K562 (cell line): ENCODE results near the gene ABCC5. TPM values are rescaled to one million over a fixed set of nuclear protein-coding genes. Genes with fewer than 3 reads are reported as not detected.

Source experiments
- ATAC-seq: fragments of 200-7000 bp; cut with Tn5 transposase; 3 replicates; pipeline ENCODE4 v1.9.1; 2020; ENCODE audit warnings: moderate library complexity
- BruUV-seq: library from RNA; stranded (reverse); fragments of 400-500 nt; replicated peaks from 2 replicates; lab custom pipeline; 2021; lab: Mats Ljungman, UMichigan
- CTCF ChIA-PET: fragments of 300-600 bp; formaldehyde crosslinking; extraction: SDS; loops from one replicate; lab custom pipeline; 2021; ENCODE audit warnings: low intra/inter-chr PET ratio; lab: Yijun Ruan, JAX
- POLR2A ChIA-PET: fragments of 300-600, 350-650 bp; sonication (Branson Sonifier 250); formaldehyde crosslinking; extraction: SDS; loops from one replicate; lab custom pipeline; 2021; ENCODE audit warnings: antibody characterized with exemption, inconsistent platforms; lab: Yijun Ruan, JAX
- DNase-seq, 4 experiments: peaks; one replicate each; pipeline versions ENCODE4 v3.0.0 to v3.0.0-alpha.2; 2011 to 2018; ENCODE audit warnings: low spot score in 3 of 4, mixed read lengths in 3 of 4; ENCODE audit errors: extremely low read depth in 1 of 4
- FAIRE-seq: peaks from 2 replicates; lab custom pipeline; 2011; peaks lifted over from hg19 to GRCh38; lab: Jason Lieb, UNC
- H2AFZ ChIP-seq: 2 replicates; pipeline ENCODE4 v1.6.0; 2011; ENCODE audit warnings: low read depth, low read length, control low read depth, inconsistent platforms
- H3K27ac ChIP-seq: fragments of 200-600 bp; 3 replicates; pipeline ENCODE4 v1.8.0; 2011; ENCODE audit warnings: low read depth, mild to moderate bottlenecking, control low read depth, inconsistent platforms, low read length, moderate library complexity, mixed read lengths; ENCODE audit errors: extremely low read depth
- H3K27me3 ChIP-seq, 2 experiments: fragments of 300-600 bp in 1 of 2; 2 replicates in 1 of 2; 3 replicates in 1 of 2; pipeline versions ENCODE4 v1.6.0 to v1.8.0; 2011; ENCODE audit warnings: inconsistent platforms in 2 of 2, low read length in 2 of 2, mild to moderate bottlenecking in 1 of 2, mixed read lengths in 1 of 2, moderate library complexity in 1 of 2; ENCODE audit not compliant: control insufficient read depth in 2 of 2, insufficient read depth in 2 of 2
- H3K36me3 ChIP-seq: fragments of 300-600 bp; 3 replicates; pipeline ENCODE4 v1.8.0; 2011; ENCODE audit warnings: mild to moderate bottlenecking, low read length, inconsistent platforms; ENCODE audit not compliant: control insufficient read depth, insufficient read depth
- H3K4me1 ChIP-seq, 2 experiments: fragments of 200-600 bp in 1 of 2; replicated peaks in 1 of 2; 2 replicates in 1 of 2; 3 replicates in 1 of 2; pipeline versions ENCODE4 v1.5.1 to v1.8.0; 2011; ENCODE audit warnings: inconsistent platforms in 2 of 2, low read length in 2 of 2, mild to moderate bottlenecking in 1 of 2, mixed read lengths in 1 of 2, moderate library complexity in 1 of 2; ENCODE audit not compliant: control insufficient read depth in 2 of 2, insufficient read depth in 2 of 2
- H3K4me2 ChIP-seq: 2 replicates; pipeline ENCODE4 v1.6.1; 2011; ENCODE audit warnings: low read length, control low read depth, inconsistent platforms, mixed read lengths; ENCODE audit not compliant: insufficient read depth
- H3K4me3 ChIP-seq: fragments of 200-600 bp; sonication (generic), shearing (Covaris generic); 2 replicates; pipeline ENCODE4 v1.5.1; 2016; ENCODE audit warnings: control low read depth, inconsistent platforms
- H3K79me2 ChIP-seq: fragments of 200-600 bp; 3 replicates; pipeline ENCODE4 v1.8.0; 2011; ENCODE audit warnings: low read length, inconsistent platforms; ENCODE audit not compliant: control insufficient read depth, insufficient read depth
- H3K9ac ChIP-seq, 2 experiments: 2 replicates each; pipeline versions ENCODE4 v1.6.0 to v1.6.1; 2011; ENCODE audit warnings: low read depth in 2 of 2, low read length in 2 of 2, control low read depth in 1 of 2, inconsistent platforms in 1 of 2, mild to moderate bottlenecking in 1 of 2, mixed read lengths in 1 of 2; ENCODE audit not compliant: insufficient read depth in 1 of 2
- H3K9me1 ChIP-seq: one replicate; pipeline ENCODE4 v1.6.0; 2011; ENCODE audit warnings: inconsistent platforms, mild to moderate bottlenecking, low read length, moderate library complexity; ENCODE audit not compliant: control insufficient read depth, insufficient read depth
- H3K9me3 ChIP-seq: replicated peaks from 2 replicates; pipeline ENCODE4 v1.5.1; 2011; ENCODE audit warnings: low read depth, low read length, inconsistent platforms; ENCODE audit not compliant: control insufficient read depth, insufficient read depth
- H4K20me1 ChIP-seq: replicated peaks from 2 replicates; pipeline ENCODE4 v1.6.1; 2011; ENCODE audit warnings: low read length, inconsistent platforms, mixed read lengths; ENCODE audit not compliant: control insufficient read depth, insufficient read depth
- GABPA ChIP-seq: fragments of 200-800 bp; sonication (Bioruptor generic); conservative IDR thresholded peaks from 2 replicates; pipeline ENCODE4 v1.6.1; 2016; ENCODE audit warnings: low read depth, missing genetic modification characterization, missing compliant biosample characterization
- GTF2A2 ChIP-seq: IDR thresholded peaks from 2 replicates; pipeline ENCODE4 v1.6.1; 2016; ENCODE audit warnings: mild to moderate bottlenecking, missing genetic modification characterization, missing compliant biosample characterization
- HDGF ChIP-seq: fragments of 450-650 bp; IDR thresholded peaks from 2 replicates; pipeline ENCODE4 v1.6.1; 2016
- MTA1 ChIP-seq: fragments of 450-650 bp; IDR thresholded peaks from 2 replicates; pipeline ENCODE4 v1.6.1; 2017; ENCODE audit warnings: borderline replicate concordance
- MYNN ChIP-seq, 2 experiments: sonication (generic); formaldehyde crosslinking in 1 of 2; IDR thresholded peaks; 2 replicates each; pipeline versions ENCODE4 v1.5.0 to v1.6.1; 2016 to 2020; ENCODE audit warnings: antibody characterized with exemption in 1 of 2, missing genetic modification reagents in 1 of 2
- PHF21A ChIP-seq: fragments of 450-650 bp; IDR thresholded peaks from 2 replicates; pipeline ENCODE4 v1.6.1; 2017; ENCODE audit warnings: low read depth, borderline replicate concordance
- RBM14 ChIP-seq: fragments of 200-400 bp; formaldehyde crosslinking; IDR thresholded peaks from 2 replicates; pipeline ENCODE4 v1.6.1; 2018; ENCODE audit warnings: low read depth, mild to moderate bottlenecking, low read length, moderate library complexity, borderline replicate concordance; ENCODE audit not compliant: insufficient read depth
- TGIF2 ChIP-seq: sonication (generic); formaldehyde crosslinking; IDR thresholded peaks from 2 replicates; pipeline ENCODE4 v1.8.1; 2022; ENCODE audit warnings: mild to moderate bottlenecking, missing genetic modification reagents, moderate library complexity
- THRAP3 ChIP-seq: fragments of 450-650 bp; IDR thresholded peaks from 2 replicates; pipeline ENCODE4 v1.6.1; 2016; ENCODE audit warnings: mild to moderate bottlenecking, inconsistent platforms, borderline replicate concordance
- ZNF12 ChIP-seq: sonication (generic); formaldehyde crosslinking; IDR thresholded peaks from 2 replicates; pipeline ENCODE4 v1.4.0; 2020; ENCODE audit warnings: mild to moderate bottlenecking, missing genetic modification reagents
- ZZZ3 ChIP-seq: fragments of 450-650 bp; IDR thresholded peaks from 2 replicates; pipeline ENCODE4 v1.6.1; 2016; ENCODE audit warnings: antibody characterized with exemption, mild to moderate bottlenecking, moderate library complexity
- WGBS: fragments of 100-300 bp; shearing (Covaris generic); methylation state at CpG from one replicate; pipeline ENCODE4 v1.1.6; 2016; ENCODE audit warnings: low coverage, mixed read lengths; ENCODE audit not compliant: insufficient coverage; ENCODE audit errors: missing lambda C conversion rate; 5-methylcytosine and 5-hydroxymethylcytosine counted together
- in situ Hi-C: fragments of 300-500 bp; cut with MboI; formaldehyde crosslinking; loops from 4 replicates; pipeline ENCODE4 v1.15.0; 2018; ENCODE audit warnings: inconsistent platforms, mixed read lengths
- intact Hi-C: fragments of 100-400 bp; cut with micrococcal nuclease; formaldehyde crosslinking; loops from 2 replicates; pipeline ENCODE4 v1.14.2; 2022
- polyA plus RNA-seq, 8 experiments: library from polyadenylated mRNA; depleted of rRNA in 4 of 8; stranded (reverse) in 5 of 8; unstranded in 3 of 8; fragments of >200 nt; fragmentation: Nextera tagmentation in 2 of 8; fragmentation: Illumina TruSeq in 1 of 8; extraction: Ambion mirVana in 2 of 8; extraction: Trizol in 1 of 8; gene quantifications; 2 replicates each; pipeline versions ENCODE4 v1.2.1 to v1.2.3, GENCODE V29; 2011 to 2014; ENCODE audit warnings: inconsistent platforms in 1 of 8, missing spikeins in 1 of 8
- total RNA-seq, 7 experiments: library from RNA; depleted of rRNA in 6 of 7; stranded (reverse); fragments of >200 nt in 6 of 7; fragmentation: Illumina TruSeq in 2 of 7; extraction: Trizol in 2 of 7; gene quantifications; 2 replicates each; pipeline versions ENCODE4 v1.2.1 to v1.2.3, GENCODE V29; 2011 to 2021; ENCODE audit warnings: low replicate concordance in 1 of 7
- TF ChIP-seq, protein P1 (sequence below): sonication (generic); formaldehyde crosslinking; IDR thresholded peaks from 2 replicates; pipeline ENCODE4 v1.8.0; 2022; ENCODE audit warnings: mild to moderate bottlenecking, low read depth, missing genetic modification reagents
- TF ChIP-seq, protein P2 (sequence below): IDR thresholded peaks from 2 replicates; pipeline ENCODE4 v1.6.1; 2011; ENCODE audit warnings: borderline replicate concordance, low read depth, mild to moderate bottlenecking, moderate library complexity, low read length; ENCODE audit not compliant: insufficient read depth, poor library complexity, severe bottlenecking
- TF ChIP-seq, protein P3 (sequence below): fragments of 250-450 bp; sonication (Bioruptor Pico); IDR thresholded peaks from 2 replicates; pipeline ENCODE4 v1.6.1; 2021; ENCODE audit warnings: mild to moderate bottlenecking

The ABCC5 gene
- total and polyA plus RNA-seq, 9 of the 15 experiments (the other 6 are each of a cell fraction or from before 2014, with no cell fraction given), result 22.0 to 53.0 (median 41.9) TPM

DNA sequence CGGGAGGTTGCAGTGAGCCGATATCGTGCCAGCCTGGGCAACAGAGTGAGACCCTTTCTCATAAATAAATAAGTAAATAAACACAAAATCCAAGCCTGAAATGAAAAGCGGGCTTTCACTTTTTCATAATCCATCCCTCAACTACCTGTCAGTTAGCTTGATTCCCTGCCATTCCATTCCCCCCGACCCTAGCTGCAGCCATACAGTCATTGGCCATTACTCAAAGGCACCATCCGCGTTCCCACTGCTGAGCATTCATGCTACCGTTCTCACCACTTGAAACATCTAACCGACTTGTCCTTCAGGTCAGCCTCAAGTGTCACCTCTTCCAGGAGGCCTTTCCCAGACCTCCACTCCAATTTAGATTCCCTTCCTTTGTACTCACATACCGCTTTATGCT is 131.9 kb downstream of the ABCC5 start (continued):
- TF ChIP-seq MYNN (IDR thresholded peaks at IDR 0.05) (no peak), MYNN (CRISPR knock-in tag; IDR thresholded peaks at IDR 0.05) (no peak)

DNA sequence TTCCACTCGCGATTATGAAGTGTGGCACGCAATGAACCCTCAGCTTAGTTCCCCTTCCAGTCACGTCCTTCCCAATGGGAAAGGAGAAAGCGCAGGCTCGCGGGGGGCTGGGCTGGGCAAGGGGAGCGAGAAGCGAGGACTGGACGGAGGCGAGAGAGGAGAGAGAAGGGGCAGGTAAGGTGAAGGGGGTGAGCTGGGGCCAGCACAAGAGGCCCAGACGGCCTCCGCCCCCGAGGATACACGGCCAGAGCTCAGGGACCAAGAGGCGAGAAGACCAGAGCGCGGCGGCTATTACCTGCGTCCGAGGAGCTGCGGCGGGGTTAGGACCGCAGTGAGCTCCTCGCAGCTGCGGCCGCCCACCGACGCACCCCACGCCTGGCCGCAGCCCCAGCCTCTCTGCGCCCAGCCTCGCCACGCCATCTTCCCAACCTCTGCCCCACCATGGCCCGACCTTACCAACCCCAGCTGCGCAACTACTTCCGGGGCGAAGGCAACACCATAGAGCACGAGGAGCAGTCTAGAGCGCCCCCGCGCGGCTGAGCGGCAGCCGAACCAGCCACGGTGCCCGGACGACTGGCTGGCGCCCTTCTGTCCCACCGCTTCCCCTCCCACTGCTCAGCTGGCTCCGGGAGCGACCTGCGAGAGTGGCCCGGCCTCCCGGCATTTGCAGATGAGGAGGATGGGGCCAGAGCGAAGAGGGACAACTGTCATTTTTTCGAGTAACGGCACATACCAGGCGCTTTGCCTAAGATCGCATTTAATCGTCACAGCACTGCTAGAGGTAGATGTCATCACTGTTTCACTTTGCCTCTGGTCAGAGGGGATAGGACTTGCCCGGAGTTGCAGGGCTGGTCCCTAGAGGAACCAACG is 133.0 kb downstream of the ABCC5 start, which contains the start of gene PARL:
TSS of gene PARL (minus strand) at position 454 of the 870 bp plus-strand sequence. CDS start at position 420, 34 bp downstream.
- peak; percentile 88 for FAIRE-seq
- TF ChIP-seq TGIF2 (CRISPR knock-in tag) (peak; percentile 66; the same call in 1 of the 2 replicates), PHF21A (no peak), GABPA (tag) (peak; percentile 98), MYNN (IDR thresholded peaks at IDR 0.05) (peak; percentile 86; the same call in 1 of the 2 replicates), MYNN (CRISPR knock-in tag; IDR thresholded peaks at IDR 0.05) (no peak), ZNF12 (CRISPR knock-in tag) (peak; percentile 75), THRAP3 (no peak), ZZZ3 (0 out of 2 replicates have a peak, but pooled peaks have one; percentile 51), HDGF (no peak), GTF2A2 (tag) (no peak), MTA1 (peak; percentile 19; the same call in 1 of the 2 replicates), RBM14 (no peak)
- TF ChIP-seq, protein P1, sequence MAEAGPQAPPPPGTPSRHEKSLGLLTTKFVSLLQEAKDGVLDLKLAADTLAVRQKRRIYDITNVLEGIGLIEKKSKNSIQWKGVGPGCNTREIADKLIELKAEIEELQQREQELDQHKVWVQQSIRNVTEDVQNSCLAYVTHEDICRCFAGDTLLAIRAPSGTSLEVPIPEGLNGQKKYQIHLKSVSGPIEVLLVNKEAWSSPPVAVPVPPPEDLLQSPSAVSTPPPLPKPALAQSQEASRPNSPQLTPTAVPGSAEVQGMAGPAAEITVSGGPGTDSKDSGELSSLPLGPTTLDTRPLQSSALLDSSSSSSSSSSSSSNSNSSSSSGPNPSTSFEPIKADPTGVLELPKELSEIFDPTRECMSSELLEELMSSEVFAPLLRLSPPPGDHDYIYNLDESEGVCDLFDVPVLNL (CRISPR knock-in tag), result no peak
- TF ChIP-seq, protein P2, sequence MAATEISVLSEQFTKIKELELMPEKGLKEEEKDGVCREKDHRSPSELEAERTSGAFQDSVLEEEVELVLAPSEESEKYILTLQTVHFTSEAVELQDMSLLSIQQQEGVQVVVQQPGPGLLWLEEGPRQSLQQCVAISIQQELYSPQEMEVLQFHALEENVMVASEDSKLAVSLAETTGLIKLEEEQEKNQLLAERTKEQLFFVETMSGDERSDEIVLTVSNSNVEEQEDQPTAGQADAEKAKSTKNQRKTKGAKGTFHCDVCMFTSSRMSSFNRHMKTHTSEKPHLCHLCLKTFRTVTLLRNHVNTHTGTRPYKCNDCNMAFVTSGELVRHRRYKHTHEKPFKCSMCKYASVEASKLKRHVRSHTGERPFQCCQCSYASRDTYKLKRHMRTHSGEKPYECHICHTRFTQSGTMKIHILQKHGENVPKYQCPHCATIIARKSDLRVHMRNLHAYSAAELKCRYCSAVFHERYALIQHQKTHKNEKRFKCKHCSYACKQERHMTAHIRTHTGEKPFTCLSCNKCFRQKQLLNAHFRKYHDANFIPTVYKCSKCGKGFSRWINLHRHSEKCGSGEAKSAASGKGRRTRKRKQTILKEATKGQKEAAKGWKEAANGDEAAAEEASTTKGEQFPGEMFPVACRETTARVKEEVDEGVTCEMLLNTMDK, result peak; percentile 92
- TF ChIP-seq, protein P3, sequence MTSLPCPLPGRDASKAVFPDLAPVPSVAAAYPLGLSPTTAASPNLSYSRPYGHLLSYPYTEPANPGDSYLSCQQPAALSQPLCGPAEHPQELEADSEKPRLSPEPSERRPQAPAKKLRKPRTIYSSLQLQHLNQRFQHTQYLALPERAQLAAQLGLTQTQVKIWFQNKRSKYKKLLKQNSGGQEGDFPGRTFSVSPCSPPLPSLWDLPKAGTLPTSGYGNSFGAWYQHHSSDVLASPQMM, result no peak

More for the DNA sequence above, 133.0 kb downstream of the ABCC5 start, which contains the start of gene PARL:
- peak within 1 kb of the TSS; percentile 88 to 93 for H3K9ac ChIP-seq
- H3K4me1 ChIP-seq, result peaks cover 12% of the 10 kb centered on the region in 2 experiments; a peak in 4 of 5 replicates
- H3K27ac ChIP-seq, result peak within 1 kb of the TSS; percentile 87
- no peaks in the 10 kb centered on the region for H3K9me1 ChIP-seq
- DNase-seq, result peak; percentile 92 to 97 (median 92)
- TSS peak; percentile 58 for BruUV-seq
- H4K20me1 ChIP-seq, result 0 out of 2 replicates have a peak, but pooled peaks cover 3% of the 10 kb centered on the region
- POLR2A ChIA-PET, result interaction anchor here (0.5 to 1.6 kb wide), 14 partner anchors 10 to 436 kb away, joined by 3 to 15 read pairs (median 4); partner anchors contain the start of gene EIF2B5
- no peaks in the 10 kb centered on the region for H3K9me3 ChIP-seq
- H3K27me3 ChIP-seq, result peaks cover 0 to 7% of the 10 kb centered on the region in 2 experiments; a peak in 2 of 5 replicates
- peaks cover 11% of the 10 kb centered on the region; the same call in 1 of the 3 replicates for H3K36me3 ChIP-seq
- ATAC-seq, result peak; percentile 99
- intact Hi-C loops, result loop anchor here (2.0 to 5.0 kb wide), 2 partner anchors 416 to 697 kb away; no protein-coding TSS in a partner anchor
- H3K79me2 ChIP-seq, result peaks cover 42% of the 10 kb centered on the region
- H2AFZ ChIP-seq, result peak within 1 kb of the TSS; percentile 98
- peak within 1 kb of the TSS; percentile 96 for H3K4me2 ChIP-seq
- in situ Hi-C loops, result no loop called here
- H3K4me3 ChIP-seq, result peak within 1 kb of the TSS; percentile 96
- CTCF ChIA-PET, result interaction anchor here (0.6 to 1.5 kb wide), 5 partner anchors 11 to 763 kb away, joined by 3 to 6 read pairs (median 3); no protein-coding TSS in a partner anchor
- WGBS, result under 1% methylated on average over 58 of the region's 63 CpGs
